Muscle layer of duodenum (tissue), 2 donors: Measurements from ENCODE around the gene SLC25A11.

Experiments
- H3K27ac ChIP-seq: one replicate; pipeline ENCODE4 v1.7.0; 2013; ENCODE audit warnings: mild to moderate bottlenecking, low read length
- H3K27me3 ChIP-seq: one replicate; pipeline ENCODE4 v1.7.0; 2013; ENCODE audit warnings: low read depth, mild to moderate bottlenecking, control low read depth, low read length
- H3K36me3 ChIP-seq, 2 donors: one replicate each; pipeline ENCODE4 v1.7.0; 2013; ENCODE audit warnings: low read length in 2 of 2, control low read depth in 1 of 2, mild to moderate bottlenecking in 1 of 2; ENCODE audit not compliant: insufficient read depth in 2 of 2, control insufficient read depth in 1 of 2
- H3K4me1 ChIP-seq, 2 donors: one replicate each; pipeline ENCODE4 v1.7.0; 2013; ENCODE audit warnings: low read length in 2 of 2, mild to moderate bottlenecking in 2 of 2, control low read depth in 1 of 2, moderate library complexity in 1 of 2; ENCODE audit not compliant: insufficient read depth in 2 of 2, control insufficient read depth in 1 of 2
- H3K4me3 ChIP-seq, 2 donors: one replicate each; pipeline ENCODE4 v1.7.0; 2013; ENCODE audit warnings: low read length in 2 of 2, low read depth in 1 of 2, mild to moderate bottlenecking in 1 of 2
- H3K9me3 ChIP-seq, 2 donors: one replicate each; pipeline ENCODE4 v1.7.0; 2013; ENCODE audit warnings: low read length in 2 of 2, control low read depth in 1 of 2, mild to moderate bottlenecking in 1 of 2; ENCODE audit not compliant: control insufficient read depth in 1 of 2
- donor health status: healthy.

The SLC25A11 gene

DNA sequence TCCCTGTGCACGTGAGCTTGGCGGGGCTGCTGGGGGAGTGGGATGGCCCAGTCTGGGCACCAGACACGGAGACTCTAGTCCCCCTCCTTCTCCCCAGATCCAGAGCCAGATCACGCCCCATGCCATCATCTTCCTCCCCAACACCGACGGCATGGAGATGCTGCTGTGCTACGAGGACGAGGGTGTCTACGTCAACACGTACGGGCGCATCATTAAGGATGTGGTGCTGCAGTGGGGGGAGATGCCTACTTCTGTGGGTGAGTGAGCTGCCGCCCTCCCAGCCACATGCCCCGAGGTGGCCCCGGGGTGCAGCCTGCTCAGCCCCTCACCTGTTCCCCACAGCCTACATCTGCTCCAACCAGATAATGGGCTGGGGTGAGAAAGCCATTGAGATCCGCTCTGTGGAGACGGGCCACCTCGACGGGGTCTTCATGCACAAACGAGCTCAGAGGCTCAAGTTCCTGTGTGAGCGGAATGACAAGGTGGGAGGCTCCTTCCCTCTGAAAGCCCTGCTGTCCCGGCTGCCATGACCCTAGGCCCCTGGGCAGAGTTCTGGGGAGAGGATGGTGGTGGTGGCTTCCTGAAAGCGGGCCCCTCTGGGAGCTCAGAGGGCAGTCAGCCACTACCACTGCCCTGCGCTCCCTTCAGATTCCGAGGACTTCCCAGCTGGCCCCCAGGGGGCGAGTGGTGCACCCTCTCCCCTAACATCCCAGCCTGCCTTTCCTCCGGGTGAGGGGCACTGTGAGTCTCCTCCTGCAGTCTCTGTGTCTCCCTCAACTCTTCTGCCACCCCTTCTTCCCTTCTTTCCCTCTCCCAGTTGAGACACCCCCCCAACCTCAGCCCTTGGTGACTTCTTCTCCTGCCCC is 43.3 kb downstream of the SLC25A11 start:
- H3K27me3 ChIP-seq = peaks cover 12% of the 10 kb centered on the region
- no peaks in the 10 kb centered on the region for H3K9me3 ChIP-seq
- H3K36me3 ChIP-seq = peaks cover 26 to 60% of the 10 kb centered on the region in 2 donors
- H3K27ac ChIP-seq = no peak overlapping the region
- H3K4me3 ChIP-seq = no peak overlapping the region
- peaks cover 0 to 12% of the 10 kb centered on the region in 2 donors for H3K4me1 ChIP-seq

DNA sequence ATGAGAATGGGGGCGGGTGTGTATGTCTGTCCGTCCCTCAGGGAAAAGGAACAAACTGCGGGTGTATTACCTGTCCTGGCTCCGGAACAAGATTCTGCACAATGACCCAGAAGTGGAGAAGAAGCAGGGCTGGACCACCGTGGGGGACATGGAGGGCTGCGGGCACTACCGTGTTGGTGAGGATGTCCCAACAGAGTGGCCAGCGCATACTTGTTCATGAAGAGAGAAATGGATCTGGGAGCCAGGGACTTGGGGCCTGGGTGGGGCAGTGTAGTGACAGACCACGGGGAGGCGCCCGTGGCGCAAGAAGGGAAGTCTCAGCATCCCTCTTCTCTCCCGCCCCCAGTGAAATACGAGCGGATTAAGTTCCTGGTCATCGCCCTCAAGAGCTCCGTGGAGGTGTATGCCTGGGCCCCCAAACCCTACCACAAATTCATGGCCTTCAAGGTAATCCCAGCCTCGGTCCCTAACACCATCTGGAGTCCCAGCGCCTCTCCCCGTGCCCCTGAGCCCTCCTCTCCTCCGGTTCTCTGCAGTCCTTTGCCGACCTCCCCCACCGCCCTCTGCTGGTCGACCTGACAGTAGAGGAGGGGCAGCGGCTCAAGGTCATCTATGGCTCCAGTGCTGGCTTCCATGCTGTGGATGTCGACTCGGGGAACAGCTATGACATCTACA is 44.1 kb downstream of the SLC25A11 start:
- Histone ChIP-seq H3K4me1 (peaks cover 0 to 12% of the 10 kb centered on the region in 2 donors), H3K4me3 (no peak overlapping the region), H3K27me3 (peaks cover 12% of the 10 kb centered on the region), H3K27ac (no peak overlapping the region), H3K9me3 (no peaks in the 10 kb centered on the region), H3K36me3 (peaks cover 33 to 67% of the 10 kb centered on the region in 2 donors)

GRCh38 chr17:4895121-4895520 is 44.7 kb downstream of the SLC25A11 start:
- no peak overlapping the region for H3K4me3 ChIP-seq
- H3K27me3 ChIP-seq = peaks cover 7% of the 10 kb centered on the region
- no peak overlapping the region for H3K27ac ChIP-seq
- H3K9me3 ChIP-seq = no peaks in the 10 kb centered on the region
- peaks cover 38 to 74% of the 10 kb centered on the region in 2 donors for H3K36me3 ChIP-seq
- H3K4me1 ChIP-seq = peaks cover 0 to 11% of the 10 kb centered on the region in 2 donors

DNA sequence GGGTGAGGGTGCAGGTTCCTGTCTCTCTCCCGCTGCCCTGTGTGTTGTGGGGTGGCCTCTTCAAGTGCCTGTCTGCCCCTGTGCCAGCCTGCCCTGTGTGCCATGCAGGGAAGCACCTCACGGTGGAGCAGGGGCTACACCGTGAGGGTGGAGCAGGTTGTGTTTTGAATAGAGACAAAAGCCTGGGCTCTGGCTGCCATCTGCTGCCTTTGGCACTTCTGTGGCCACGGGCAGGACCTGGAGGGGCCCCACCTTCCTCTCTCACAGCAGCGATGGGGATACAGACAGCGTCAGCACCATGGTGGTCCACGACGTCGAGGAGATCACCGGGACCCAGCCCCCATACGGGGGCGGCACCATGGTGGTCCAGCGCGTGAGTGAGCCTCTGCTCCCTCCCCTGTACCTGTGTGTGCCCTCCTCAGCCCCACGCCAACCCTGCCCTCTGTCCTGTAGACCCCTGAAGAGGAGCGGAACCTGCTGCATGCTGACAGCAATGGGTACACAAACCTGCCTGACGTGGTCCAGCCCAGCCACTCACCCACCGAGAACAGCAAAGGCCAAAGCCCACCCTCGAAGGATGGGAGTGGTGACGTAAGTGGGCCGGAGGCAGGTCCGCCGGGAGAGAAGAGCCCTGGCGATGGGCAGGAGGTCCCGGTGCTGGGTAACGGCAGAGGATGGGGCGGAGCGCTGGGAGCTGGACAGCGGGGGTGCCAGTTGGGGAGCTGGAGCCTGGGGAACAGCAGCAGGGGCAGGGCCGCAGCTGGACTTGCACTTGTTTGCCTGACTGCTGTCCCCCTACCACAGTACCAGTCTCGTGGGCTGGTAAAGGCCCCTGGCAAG is 45.9 kb downstream of the SLC25A11 start:
- Histone ChIP-seq H3K4me3 (no peak overlapping the region), H3K27me3 (no peaks in the 10 kb centered on the region), H3K9me3 (no peaks in the 10 kb centered on the region), H3K27ac (no peak overlapping the region), H3K4me1 (peaks cover 0 to 5% of the 10 kb centered on the region in 2 donors), H3K36me3 (peaks cover 38 to 80% of the 10 kb centered on the region in 2 donors)

GRCh38 chr17:4893272-4893671 is 46.6 kb downstream of the SLC25A11 start:
- no peak overlapping the region for H3K4me3 ChIP-seq
- peaks cover 38 to 80% of the 10 kb centered on the region in 2 donors for H3K36me3 ChIP-seq
- H3K27ac ChIP-seq = no peak overlapping the region
- no peaks in the 10 kb centered on the region for H3K9me3 ChIP-seq
- no peaks in the 10 kb centered on the region for H3K4me1 ChIP-seq
- no peaks in the 10 kb centered on the region for H3K27me3 ChIP-seq

GRCh38 chr17:4892499-4893221 is 47.2 kb downstream of the SLC25A11 start:
- H3K36me3 ChIP-seq = peaks cover 38 to 83% of the 10 kb centered on the region in 2 donors
- H3K27me3 ChIP-seq = no peaks in the 10 kb centered on the region
- no peak overlapping the region for H3K4me3 ChIP-seq
- H3K27ac ChIP-seq = no peak overlapping the region
- no peaks in the 10 kb centered on the region for H3K9me3 ChIP-seq
- no peaks in the 10 kb centered on the region for H3K4me1 ChIP-seq

DNA sequence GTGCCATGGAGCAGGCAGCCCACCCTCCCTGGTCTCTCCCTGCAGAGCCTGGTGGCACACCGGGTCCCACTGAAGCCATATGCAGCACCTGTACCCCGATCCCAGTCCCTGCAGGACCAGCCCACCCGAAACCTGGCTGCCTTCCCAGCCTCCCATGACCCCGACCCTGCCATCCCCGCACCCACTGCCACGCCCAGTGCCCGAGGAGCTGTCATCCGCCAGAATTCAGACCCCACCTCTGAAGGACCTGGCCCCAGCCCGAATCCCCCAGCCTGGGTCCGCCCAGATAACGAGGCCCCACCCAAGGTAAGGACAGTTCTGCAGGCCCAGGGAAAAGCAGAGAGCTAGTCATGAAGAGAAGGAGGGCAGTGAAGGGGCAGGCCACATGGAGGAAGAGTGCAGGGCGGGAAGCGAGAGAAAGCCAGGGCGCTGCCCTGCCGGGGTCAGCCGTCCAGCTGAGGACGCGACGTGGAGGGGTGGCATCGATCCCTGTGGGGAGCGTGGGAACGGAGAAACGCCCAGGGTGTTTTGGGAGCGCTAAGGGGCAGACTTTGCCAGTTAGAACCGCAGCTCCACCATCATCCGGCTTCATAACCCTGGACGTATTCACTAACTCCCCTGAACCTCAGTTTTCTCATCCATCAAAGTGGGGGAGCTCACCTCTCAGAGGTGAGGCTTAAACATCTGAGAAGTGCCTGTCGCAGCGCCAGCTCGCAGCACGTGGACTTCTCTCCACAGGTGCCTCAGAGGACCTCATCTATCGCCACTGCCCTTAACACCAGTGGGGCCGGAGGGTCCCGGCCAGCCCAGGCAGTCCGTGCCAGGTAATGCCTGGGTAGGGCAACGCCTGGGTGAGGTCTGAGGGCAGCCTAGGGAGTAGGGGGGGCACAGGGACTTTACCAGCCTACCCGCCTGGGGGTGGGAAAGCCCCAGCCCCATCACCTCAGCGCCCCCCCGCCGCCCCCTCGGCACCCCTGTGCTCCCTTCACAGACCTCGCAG is 48.1 kb downstream of the SLC25A11 start:
- Histone ChIP-seq H3K36me3 (peaks cover 44 to 85% of the 10 kb centered on the region in 2 donors), H3K9me3 (no peaks in the 10 kb centered on the region)

GRCh38 chr17:4887581-4887980 is 52.3 kb downstream of the SLC25A11 start:
- Histone ChIP-seq H3K9me3 (no peaks in the 10 kb centered on the region), H3K4me3 (no peak overlapping the region), H3K27ac (no peak overlapping the region), H3K27me3 (no peaks in the 10 kb centered on the region), H3K4me1 (no peaks in the 10 kb centered on the region), H3K36me3 (peaks cover 46 to 74% of the 10 kb centered on the region in 2 donors)

More for the DNA sequence above, 48.1 kb downstream of the SLC25A11 start:
- H3K27ac ChIP-seq = no peak overlapping the region
- no peak overlapping the region for H3K4me3 ChIP-seq
- H3K27me3 ChIP-seq = no peaks in the 10 kb centered on the region
- H3K4me1 ChIP-seq = no peaks in the 10 kb centered on the region
